ENCODE data around the gene DEFB118.
"Not testable (repeated sequence)": the region's sequence is repeated elsewhere in the genome, so short reads cannot be mapped to it uniquely, and the experiment has no call there.

DEFB118 gene, protein sequence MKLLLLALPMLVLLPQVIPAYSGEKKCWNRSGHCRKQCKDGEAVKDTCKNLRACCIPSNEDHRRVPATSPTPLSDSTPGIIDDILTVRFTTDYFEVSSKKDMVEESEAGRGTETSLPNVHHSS

DNA sequence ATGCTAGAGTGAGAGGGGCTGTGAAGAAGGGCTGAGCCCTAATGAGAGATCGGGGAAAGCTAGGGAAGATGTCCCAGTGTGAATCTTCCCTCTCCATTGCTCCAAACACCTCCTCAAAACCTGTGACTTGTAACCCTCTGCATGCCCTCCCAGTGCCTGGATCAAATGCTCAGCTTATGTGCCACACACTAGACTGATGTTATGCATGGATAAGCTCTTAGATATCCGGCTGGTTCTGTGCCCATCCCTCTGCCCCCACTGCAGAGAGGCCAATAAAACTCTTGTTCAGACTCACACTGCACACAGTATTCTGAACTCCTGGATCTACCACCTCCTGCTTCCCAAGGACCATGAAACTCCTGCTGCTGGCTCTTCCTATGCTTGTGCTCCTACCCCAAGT is at the start of gene DEFB118:
Gene DEFB118, plus strand, starts transcription at position 301 of the 400 bp plus-strand sequence. Its CDS starts 50 bp downstream, at position 351.
- DNase-seq: no peak

DNA sequence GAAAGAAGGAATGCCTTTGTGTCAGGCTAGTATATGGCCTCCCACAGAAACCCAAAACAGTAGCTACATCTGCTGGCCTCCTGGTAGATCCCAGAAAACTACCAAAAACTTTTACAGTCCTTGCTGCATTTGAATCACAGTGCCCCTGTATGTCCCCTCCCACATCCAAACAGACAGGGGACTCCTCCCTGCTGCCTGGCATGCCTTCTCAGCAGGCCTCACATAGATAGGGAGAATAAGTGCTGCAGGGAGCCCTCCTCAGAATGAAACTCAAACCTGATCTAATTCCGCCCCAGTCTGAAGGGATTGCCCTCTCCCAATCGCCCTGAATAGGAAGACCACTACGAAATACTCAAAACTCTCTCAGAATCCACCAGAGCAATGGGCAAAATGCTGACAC is 45.9 kb upstream of the DEFB118 start:
- no peak for DNase-seq

DNA sequence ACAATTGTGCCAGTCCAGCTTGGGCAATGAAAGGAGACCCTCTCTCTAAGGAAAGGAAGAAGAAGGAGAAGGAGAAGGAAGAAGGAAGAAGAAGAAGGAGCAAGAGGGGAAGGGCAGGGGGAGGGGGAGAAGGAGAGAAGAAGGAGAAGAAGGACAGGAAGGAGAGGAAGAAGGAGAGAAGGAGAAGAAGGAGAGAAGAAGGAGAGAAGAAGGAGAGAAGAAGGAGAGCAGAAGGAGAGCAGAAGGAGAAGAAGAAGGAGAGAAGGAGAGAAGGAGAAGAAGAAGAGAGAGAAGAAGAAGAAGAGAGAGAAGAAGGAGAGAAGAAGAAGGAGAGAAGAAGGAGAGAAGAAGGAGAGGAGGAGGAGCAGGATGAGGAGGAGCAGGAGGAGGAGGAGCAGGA is 37.5 kb upstream of the DEFB118 start:
- no peak for DNase-seq

DNA sequence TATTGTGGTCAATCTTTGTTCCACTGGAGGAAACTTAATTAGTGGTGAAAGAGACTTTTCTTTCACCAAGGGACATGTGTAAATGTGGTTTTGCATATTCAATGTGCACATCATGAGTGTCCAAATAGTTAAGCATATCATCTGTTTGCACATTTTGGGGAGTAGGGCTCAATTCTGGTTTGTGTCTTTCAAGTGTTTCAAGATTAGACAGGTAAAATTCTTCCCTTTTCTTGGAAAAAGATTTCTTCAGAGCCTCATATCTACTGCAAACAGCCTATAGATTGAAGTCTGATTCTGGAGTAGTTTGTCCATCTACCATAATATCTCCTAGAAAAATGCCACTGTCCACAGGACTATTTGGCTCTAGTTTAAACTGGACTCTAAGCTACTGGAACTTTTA is 26.9 kb upstream of the DEFB118 start:
- DNase-seq: no peak

DNA sequence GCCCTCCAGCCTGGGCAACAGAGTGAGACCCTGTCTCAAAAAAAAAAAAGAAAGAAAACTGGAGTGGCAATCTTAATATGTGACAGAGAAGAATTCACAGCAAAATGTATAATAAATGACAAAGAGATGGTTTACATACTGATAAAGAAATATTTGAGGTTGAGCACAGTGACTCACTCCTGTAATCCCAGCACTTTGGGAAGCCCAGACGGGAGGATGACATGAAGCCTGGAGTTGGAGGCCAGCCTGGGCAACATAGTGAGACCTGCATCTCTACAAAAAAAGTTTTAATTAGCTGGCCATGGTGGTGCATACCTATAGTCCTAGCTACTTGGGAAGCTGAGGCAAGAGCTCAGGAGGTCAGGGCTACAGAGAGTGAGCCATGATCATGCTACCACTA is 12.4 kb upstream of the DEFB118 start:
- DNase-seq: no peak

DNA sequence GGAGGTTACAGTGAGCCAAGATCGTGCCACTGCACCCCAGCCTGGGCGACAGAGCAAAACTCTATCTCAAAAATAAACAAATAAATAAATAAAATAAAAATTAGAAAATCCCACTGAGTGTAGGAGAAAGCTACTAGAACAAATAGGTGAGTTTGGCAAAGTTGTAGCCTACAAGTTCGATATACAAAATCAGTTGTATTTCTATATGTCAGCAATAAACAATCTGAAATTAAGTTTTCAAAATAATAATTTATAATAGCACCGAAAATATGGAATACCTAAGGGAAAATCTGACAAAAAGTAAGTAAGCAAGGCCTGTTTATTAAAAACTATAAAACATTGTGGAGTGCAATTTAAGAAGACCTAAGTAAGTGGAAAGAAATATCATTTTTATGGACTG is 5.1 kb upstream of the DEFB118 start:
- no peak for DNase-seq

DNA sequence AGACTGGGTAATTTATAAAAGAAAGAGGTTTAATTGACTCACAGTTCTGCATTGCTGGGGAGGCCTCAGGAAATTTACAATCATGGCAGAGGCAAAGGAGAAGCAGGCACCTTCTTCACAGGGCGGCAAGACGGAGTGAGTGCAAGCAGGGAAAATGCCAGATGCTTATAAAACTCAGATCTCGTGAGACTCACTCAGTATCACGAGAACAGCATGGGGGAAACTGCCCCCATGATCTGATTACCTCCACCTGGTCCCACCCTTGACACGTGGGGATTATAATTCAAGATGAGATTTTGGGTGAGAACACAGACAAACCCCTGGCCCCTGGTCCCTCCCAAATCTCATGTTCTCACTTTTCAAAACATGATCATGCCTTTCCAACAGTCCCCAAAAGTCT is 4.1 kb upstream of the DEFB118 start:
- not testable (repeated sequence) for DNase-seq

DNA sequence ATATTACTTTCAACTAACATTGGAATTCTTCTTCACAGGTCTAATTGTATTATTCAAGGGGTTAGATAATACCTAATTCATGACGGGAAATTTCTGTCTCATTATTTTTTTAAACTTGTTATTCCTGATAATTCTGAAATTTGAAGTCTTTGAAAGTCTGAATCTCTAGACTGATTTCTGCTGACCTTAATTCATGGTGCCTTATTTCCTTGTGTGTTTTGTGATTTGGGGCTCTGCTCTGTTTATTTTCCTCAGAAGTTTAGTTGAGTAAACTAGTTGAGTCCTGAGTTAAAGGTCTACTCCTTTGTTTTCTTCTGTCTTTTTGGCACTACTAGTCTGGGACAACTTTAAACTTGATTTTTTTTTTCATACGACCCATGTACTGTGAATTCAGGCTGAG is 5.9 kb downstream of the DEFB118 start:
- no peak for DNase-seq

DNA sequence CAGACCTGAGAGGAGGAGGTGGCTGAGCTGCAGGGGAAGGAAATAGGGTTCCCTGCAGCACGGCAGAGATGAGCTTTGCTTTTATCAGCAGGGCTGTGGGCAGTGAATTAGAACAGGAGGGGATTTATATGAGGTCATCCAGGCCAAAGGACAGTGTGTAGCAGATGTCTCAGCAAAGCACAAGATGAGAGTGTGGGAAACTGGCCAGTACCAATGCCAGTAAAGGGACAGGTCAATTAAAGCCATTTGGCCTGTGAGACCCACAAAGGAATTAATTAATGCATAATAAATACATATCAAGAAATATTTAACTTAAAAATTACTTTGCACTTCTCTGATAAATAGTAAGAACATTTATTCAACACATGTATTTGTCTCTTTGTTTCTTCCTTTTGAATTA is 22.1 kb downstream of the DEFB118 start, which contains the start of gene DEFB119:
Gene DEFB119, minus strand, starts transcription at position 101 of the 400 bp plus-strand sequence. CDS start 107 bp downstream, outside the sequence.
- no peak for DNase-seq

DNA sequence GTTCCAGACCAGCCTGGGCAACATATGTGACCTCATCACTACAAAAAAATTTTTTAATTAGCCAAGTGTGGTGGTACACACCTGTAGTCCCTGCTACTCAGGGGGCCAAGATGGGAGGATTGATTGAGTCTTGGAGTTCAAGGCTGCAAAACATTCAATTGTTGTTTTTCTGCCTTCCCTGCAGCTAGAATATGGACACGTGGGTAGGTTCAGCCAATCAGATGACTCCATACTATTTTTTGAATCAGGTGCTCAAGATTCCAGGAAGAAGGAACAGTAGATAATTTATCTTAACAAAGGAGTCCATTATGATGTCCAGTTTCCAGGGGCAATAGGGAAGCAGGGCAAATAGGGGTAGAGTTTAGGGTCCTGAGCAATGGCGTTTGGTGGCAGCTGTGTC is 24.4 kb downstream of the DEFB118 start:
- no peak for DNase-seq

DNA sequence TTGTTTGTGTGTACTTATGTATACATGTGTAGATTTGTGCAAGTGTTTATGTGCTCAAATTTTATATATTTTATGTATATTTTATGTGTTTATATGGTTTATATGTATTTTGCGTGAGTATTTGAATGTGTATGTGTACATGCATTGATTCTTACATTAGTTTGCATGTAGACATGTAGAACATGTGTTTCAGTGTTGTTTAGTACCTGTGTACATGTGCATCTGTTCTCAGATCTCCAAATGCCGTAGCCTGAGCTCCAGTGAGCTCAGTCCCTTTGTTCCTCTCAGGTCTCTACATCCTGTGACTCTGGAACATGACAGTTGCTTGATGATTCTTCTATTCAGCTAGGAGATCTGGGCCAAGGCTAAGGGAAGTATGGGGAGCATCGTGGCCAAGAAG is 26.5 kb downstream of the DEFB118 start:
- DNase-seq: no peak

DNA sequence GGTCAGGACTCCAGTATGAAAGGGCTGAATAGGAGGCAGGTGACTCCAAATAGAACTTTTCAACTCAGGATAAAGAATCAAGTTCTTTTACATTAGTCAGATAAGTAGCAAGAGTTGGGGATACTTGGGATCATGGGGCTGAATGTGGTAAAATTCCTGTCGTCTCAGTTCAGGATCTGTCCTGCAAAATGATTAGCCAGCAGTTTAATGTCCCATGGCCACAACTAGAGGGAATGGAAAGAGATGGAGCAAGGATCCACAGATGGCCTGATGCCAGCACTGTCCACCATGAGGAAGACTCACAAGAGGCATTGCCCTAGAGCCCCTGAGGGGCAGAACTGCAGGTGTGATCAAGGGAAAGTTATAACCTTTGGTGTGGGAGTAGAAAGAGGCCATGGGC is 35.5 kb downstream of the DEFB118 start:
- no peak for DNase-seq

DNA sequence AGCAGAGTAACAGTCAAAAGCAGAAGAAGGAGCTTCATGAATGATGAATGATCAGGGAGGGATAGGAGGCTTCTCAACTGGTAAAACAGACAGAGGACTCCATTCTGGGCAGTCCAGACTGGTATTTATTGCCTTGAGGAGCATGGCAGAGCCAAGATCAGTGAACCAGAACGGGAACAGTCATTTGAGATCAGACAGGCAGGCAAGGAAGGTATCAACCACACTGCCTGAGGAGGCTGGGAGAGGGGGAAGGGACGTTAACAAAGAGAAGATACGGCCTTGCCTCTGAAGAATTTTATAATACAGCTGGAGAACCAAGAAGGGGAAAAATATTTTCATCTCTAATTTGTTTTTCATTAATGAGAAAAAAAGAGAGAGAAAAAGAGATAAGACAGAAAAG is 37.7 kb downstream of the DEFB118 start, which contains the start of gene DEFB121:
Gene DEFB121, minus strand, starts transcription at position 101 of the 400 bp plus-strand sequence. Its CDS starts 63 bp downstream, at position 38.
- DNase-seq: no peak

DNA sequence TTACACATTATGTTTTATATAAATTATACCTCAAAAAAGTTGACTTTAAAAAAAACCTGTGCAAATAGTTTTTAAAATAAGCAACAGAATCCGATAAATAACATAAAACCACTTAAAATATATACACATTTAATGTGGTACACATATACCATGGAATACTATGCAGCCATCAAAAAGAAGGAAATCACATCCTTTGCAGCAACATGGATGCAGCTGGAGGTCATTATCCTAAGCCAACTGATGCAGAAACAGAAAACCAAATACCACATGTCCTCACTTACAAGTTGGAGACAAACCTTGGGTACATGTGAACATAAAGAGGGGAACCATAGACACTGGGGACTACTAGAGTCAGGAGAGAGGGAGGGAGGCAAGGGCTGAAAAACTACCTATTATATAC is 41.6 kb downstream of the DEFB118 start:
- no peak for DNase-seq

DNA sequence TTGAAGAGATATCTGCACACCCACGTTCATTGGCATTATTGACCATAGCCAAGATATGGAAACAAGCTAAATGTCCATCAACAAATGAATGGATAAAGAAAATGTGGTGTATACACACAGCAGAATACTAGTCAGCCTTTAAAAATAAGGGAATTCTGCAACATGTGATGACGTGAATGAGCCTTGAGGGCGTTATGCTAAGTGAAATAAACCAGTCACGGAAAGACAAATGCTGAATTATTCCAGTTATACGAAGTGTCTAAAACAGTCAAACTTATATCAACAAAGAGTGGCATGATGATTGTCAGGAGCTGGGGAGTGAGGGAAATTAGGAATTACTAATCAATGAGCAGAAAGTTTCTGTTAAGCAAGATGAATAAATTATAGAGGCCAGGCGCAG is 46.0 kb downstream of the DEFB118 start:
- DNase-seq: no peak

DNA sequence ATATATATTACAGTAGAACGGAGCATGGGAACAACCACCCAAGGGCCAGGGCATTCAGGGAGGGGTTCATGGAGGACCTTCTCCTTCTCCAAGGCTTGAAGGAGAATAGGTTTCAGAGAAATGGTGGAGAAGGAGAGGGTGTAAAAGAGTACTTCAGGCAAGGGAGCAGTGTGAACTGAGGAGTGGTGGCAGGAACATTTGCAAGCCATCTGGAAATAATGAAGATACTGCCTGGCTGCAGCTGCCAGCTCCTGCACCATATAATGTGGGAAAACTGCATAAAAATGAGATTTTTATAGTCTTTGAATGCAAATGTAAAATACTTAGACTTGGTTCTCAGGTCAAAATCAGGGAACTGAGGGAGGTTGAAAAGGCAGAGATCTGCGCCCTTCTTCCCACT is 47.3 kb downstream of the DEFB118 start:
- no peak for DNase-seq

DNA sequence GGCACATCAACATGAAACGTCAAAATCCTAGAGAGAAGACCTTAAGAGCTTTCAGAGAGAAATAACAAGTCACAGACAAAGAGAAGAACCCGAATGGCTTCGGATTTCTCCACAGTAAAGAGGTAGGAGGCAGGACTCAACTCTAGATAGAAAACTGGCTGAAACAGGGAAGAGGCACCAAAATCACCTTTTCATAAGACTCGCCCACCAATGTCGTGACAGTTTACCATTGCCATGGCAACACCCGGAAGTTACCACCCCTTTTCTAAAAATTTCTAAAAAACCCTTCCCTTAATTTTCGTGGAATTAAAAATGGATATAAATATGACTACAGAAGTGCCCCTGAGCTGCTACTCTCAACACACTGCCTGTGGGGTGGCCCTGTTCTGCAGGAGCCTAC is 49.9 kb downstream of the DEFB118 start:
- no peak for DNase-seq

Measured in CD4-positive, alpha-beta T cell treated with Interleukin-21 for 1 hour (primary cell).